CD4-positive, alpha-beta memory T cell (primary cell): Measurements from ENCODE around the gene CFAP410. TPM values are rescaled to one million over a fixed set of nuclear protein-coding genes. Genes with fewer than 3 reads are reported as not detected.
A peak's percentile ranks its signal among the peaks of the same experiment; 100 is the strongest.

Experiments used
- CTCF ChIA-PET: fragments of 350-600 bp; sonication (Branson Sonifier 250); formaldehyde crosslinking; loops from one replicate; lab custom pipeline; 2021; ENCODE audit warnings: inconsistent platforms; ENCODE audit not compliant: partially characterized antibody; lab: Charles Lee
- POLR2A ChIA-PET: fragments of 350-600 bp; sonication (Branson Sonifier 250); formaldehyde crosslinking; loops from one replicate; lab custom pipeline; 2021; ENCODE audit not compliant: partially characterized antibody; lab: Charles Lee
- DNase-seq, 5 donors: peaks; one replicate each; pipeline versions ENCODE4 v3.0.0 to v3.0.0-alpha.2; 2020 to 2022; ENCODE audit warnings: mixed read lengths in 1 of 5
- H3K27ac ChIP-seq: one replicate; pipeline ENCODE4 v1.7.0; 2013; ENCODE audit warnings: low read depth, low read length
- H3K27me3 ChIP-seq: 2 replicates; pipeline ENCODE4 v1.7.0; 2013; ENCODE audit warnings: mild to moderate bottlenecking, low read length, moderate library complexity; ENCODE audit not compliant: insufficient read depth
- H3K36me3 ChIP-seq: 2 replicates; pipeline ENCODE4 v1.7.0; 2013; ENCODE audit warnings: mild to moderate bottlenecking, low read length, moderate library complexity; ENCODE audit not compliant: insufficient read depth
- H3K4me1 ChIP-seq: 2 replicates; pipeline ENCODE4 v1.7.0; 2013; ENCODE audit warnings: mild to moderate bottlenecking, low read length, moderate library complexity; ENCODE audit not compliant: insufficient read depth
- H3K4me3 ChIP-seq, 2 donors: one replicate each; pipeline ENCODE4 v1.7.0; 2013; ENCODE audit warnings: low read length in 2 of 2, mild to moderate bottlenecking in 1 of 2
- H3K9me3 ChIP-seq, 2 donors: one replicate each; pipeline ENCODE4 v1.7.0; 2013; ENCODE audit warnings: low read length in 2 of 2, control low read depth in 1 of 2; ENCODE audit not compliant: control insufficient read depth in 1 of 2
- H3K27ac Mint-ChIP-seq, 7 donors: one replicate each; pipeline ENCODE4 v1.8.0; 2020 to 2021; ENCODE audit warnings: mixed read lengths in 7 of 7, mild to moderate bottlenecking in 6 of 7, inconsistent platforms in 3 of 7, moderate library complexity in 3 of 7
- H3K27me3 Mint-ChIP-seq, 2 donors: one replicate each; pipeline ENCODE4 v1.8.0; 2020 to 2021; ENCODE audit warnings: mixed read lengths in 2 of 2
- H3K36me3 Mint-ChIP-seq, 2 donors: one replicate each; pipeline ENCODE4 v1.8.0; 2020 to 2021; ENCODE audit warnings: mixed read lengths in 2 of 2, inconsistent platforms in 1 of 2, mild to moderate bottlenecking in 1 of 2
- H3K4me1 Mint-ChIP-seq, 4 donors: one replicate each; pipeline ENCODE4 v1.8.0; 2020 to 2021; ENCODE audit warnings: mixed read lengths in 4 of 4, mild to moderate bottlenecking in 1 of 4
- H3K4me3 Mint-ChIP-seq, 8 donors: one replicate each; pipeline ENCODE4 v1.8.0; 2020 to 2021; ENCODE audit warnings: mixed read lengths in 8 of 8, mild to moderate bottlenecking in 7 of 8, moderate library complexity in 6 of 8, inconsistent platforms in 3 of 8
- H3K9me3 Mint-ChIP-seq, 8 donors: one replicate each; pipeline ENCODE4 v1.8.0; 2020 to 2021; ENCODE audit warnings: mixed read lengths in 8 of 8, mild to moderate bottlenecking in 5 of 8, inconsistent platforms in 3 of 8, moderate library complexity in 1 of 8
- intact Hi-C: fragments of 100-400 bp; cut with micrococcal nuclease; formaldehyde crosslinking; loops from one replicate; pipeline ENCODE4 v1.15.1; 2023
- polyA plus RNA-seq, 2 donors: library from polyadenylated mRNA; unstranded; fragments of 300-500 nt; fragmentation: Illumina TruSeq; gene quantifications; one replicate each; pipeline ENCODE4 v1.2.3, GENCODE V29; 2021
- total RNA-seq, 2 experiments: library from RNA; stranded (reverse); gene quantifications; one replicate each; pipeline ENCODE4 v1.2.3, GENCODE V29; 2021

CFAP410 gene
- total and polyA plus RNA-seq, 4 experiments from 2014 or later = 20.1 to 55.2 (median 42.0) TPM

- no peak overlapping the region for H3K27ac ChIP-seq
- no peak for DNase-seq
- no peaks in the 10 kb centered on the region for H3K27me3 ChIP-seq
- Mint-ChIP-seq H3K4me3 (peak overlapping the region in 3 of 8 donors; percentile 40 to 73 (median 46)), H3K27ac (peak overlapping the region in 1 of 7 donors; percentile 24), H3K27me3 (no peaks in the 10 kb centered on the region), H3K9me3 (peaks cover 0 to 4% (median 0%) of the 10 kb centered on the region in 8 donors), H3K36me3 (no peaks in the 10 kb centered on the region), H3K4me1 (peaks cover 14 to 25% (median 18%) of the 10 kb centered on the region in 4 donors)
- ChIA-PET CTCF (no interaction called here), POLR2A (interaction anchor here (1.1 kb wide), 1 partner anchor 37 kb away, joined by 3 read pairs; the partner anchor contains the start of gene CFAP410)
- H3K36me3 ChIP-seq = no peaks in the 10 kb centered on the region
- intact Hi-C loops = no loop called here
- H3K4me1 ChIP-seq = peaks cover 18% of the 10 kb centered on the region
- no peak overlapping the region for H3K4me3 ChIP-seq
- H3K9me3 ChIP-seq = no peaks in the 10 kb centered on the region
Observed at GRCh38 chr21:44375761-44376241, 36.6 kb upstream of the CFAP410 start.

GRCh38 chr21:44375281-44375651, 36.1 kb upstream of the CFAP410 start:
- no peaks in the 10 kb centered on the region for H3K36me3 ChIP-seq
- peaks cover 0 to 2% (median 0%) of the 10 kb centered on the region in 8 donors for H3K9me3 Mint-ChIP-seq
- no peaks in the 10 kb centered on the region for H3K36me3 Mint-ChIP-seq

GRCh38 chr21:44374601-44375280, 35.6 kb upstream of the CFAP410 start:
- no peaks in the 10 kb centered on the region for H3K27me3 ChIP-seq
- peak overlapping the region in 7 of 8 donors; percentile 40 to 81 (median 73) for H3K4me3 Mint-ChIP-seq
- peak overlapping the region in 4 of 7 donors; percentile 32 to 88 (median 68) for H3K27ac Mint-ChIP-seq
- POLR2A ChIA-PET = interaction anchor here (0.6 to 0.8 kb wide), 2 partner anchors 36 to 97 kb away, joined by 3 to 4 read pairs; partner anchors contain the start of gene CFAP410
- no peak overlapping the region for H3K4me3 ChIP-seq
- no peaks in the 10 kb centered on the region for H3K36me3 ChIP-seq
- no peak for DNase-seq
- no peak overlapping the region for H3K27ac ChIP-seq
- H3K27me3 Mint-ChIP-seq = no peaks in the 10 kb centered on the region
- H3K4me1 Mint-ChIP-seq = peaks cover 14 to 25% (median 18%) of the 10 kb centered on the region in 4 donors
- no peaks in the 10 kb centered on the region for H3K9me3 ChIP-seq
- CTCF ChIA-PET = no interaction called here
- peaks cover 18% of the 10 kb centered on the region for H3K4me1 ChIP-seq
- H3K36me3 Mint-ChIP-seq = no peaks in the 10 kb centered on the region
- peaks cover 0 to 2% (median 0%) of the 10 kb centered on the region in 8 donors for H3K9me3 Mint-ChIP-seq
- intact Hi-C loops = no loop called here

More at GRCh38 chr21:44375281-44375651, 36.1 kb upstream of the CFAP410 start:
- Mint-ChIP-seq H3K27me3 (no peaks in the 10 kb centered on the region), H3K27ac (peak overlapping the region in 4 of 7 donors; percentile 65 to 88 (median 72)), H3K4me3 (peak overlapping the region in 7 of 8 donors; percentile 40 to 81 (median 73)), H3K4me1 (peaks cover 14 to 25% (median 18%) of the 10 kb centered on the region in 4 donors)
- DNase-seq = peak in 4 of 5 donors; percentile 18 to 51 (median 42)
- Histone ChIP-seq H3K4me1 (peaks cover 18% of the 10 kb centered on the region), H3K27ac (no peak overlapping the region), H3K27me3 (no peaks in the 10 kb centered on the region), H3K9me3 (no peaks in the 10 kb centered on the region), H3K4me3 (no peak overlapping the region)
- intact Hi-C loops = no loop called here
- CTCF ChIA-PET = no interaction called here
- POLR2A ChIA-PET = interaction anchor here (1.1 kb wide), 1 partner anchor 36 kb away, joined by 3 read pairs; the partner anchor contains the start of gene CFAP410

GRCh38 chr21:44372616-44373015, 33.4 kb upstream of the CFAP410 start:
- POLR2A ChIA-PET = no interaction called here
- no peak for DNase-seq
- Histone ChIP-seq H3K27me3 (no peaks in the 10 kb centered on the region), H3K4me3 (no peak overlapping the region), H3K27ac (no peak overlapping the region), H3K9me3 (no peaks in the 10 kb centered on the region), H3K36me3 (no peaks in the 10 kb centered on the region), H3K4me1 (peaks cover 18% of the 10 kb centered on the region)
- no peak overlapping the region for H3K27ac Mint-ChIP-seq
- intact Hi-C loops = no loop called here
- no peaks in the 10 kb centered on the region for H3K36me3 Mint-ChIP-seq
- H3K4me3 Mint-ChIP-seq = no peak overlapping the region
- H3K4me1 Mint-ChIP-seq = peaks cover 14 to 29% (median 18%) of the 10 kb centered on the region in 4 donors
- H3K27me3 Mint-ChIP-seq = peaks cover 0 to 2% of the 10 kb centered on the region in 2 donors
- CTCF ChIA-PET = no interaction called here
- peaks cover 0 to under 1% (median 0%) of the 10 kb centered on the region in 8 donors for H3K9me3 Mint-ChIP-seq

GRCh38 chr21:44371596-44371995, 32.4 kb upstream of the CFAP410 start:
- H3K27ac ChIP-seq = no peak overlapping the region
- H3K27ac Mint-ChIP-seq = no peak overlapping the region

GRCh38 chr21:44370786-44371410, 31.7 kb upstream of the CFAP410 start:
- H3K4me3 Mint-ChIP-seq = no peak overlapping the region

More at GRCh38 chr21:44371596-44371995, 32.4 kb upstream of the CFAP410 start:
- Histone ChIP-seq H3K9me3 (no peaks in the 10 kb centered on the region), H3K36me3 (no peaks in the 10 kb centered on the region), H3K4me1 (peaks cover 18% of the 10 kb centered on the region), H3K4me3 (no peak overlapping the region), H3K27me3 (no peaks in the 10 kb centered on the region)
- intact Hi-C loops = no loop called here
- peaks cover 0 to 2% of the 10 kb centered on the region in 2 donors for H3K27me3 Mint-ChIP-seq
- H3K4me1 Mint-ChIP-seq = peaks cover 14 to 29% (median 17%) of the 10 kb centered on the region in 4 donors
- DNase-seq = no peak
- POLR2A ChIA-PET = no interaction called here
- CTCF ChIA-PET = no interaction called here
- peaks cover 0 to under 1% (median 0%) of the 10 kb centered on the region in 8 donors for H3K9me3 Mint-ChIP-seq
- no peak overlapping the region for H3K4me3 Mint-ChIP-seq
- H3K36me3 Mint-ChIP-seq = no peaks in the 10 kb centered on the region

More at GRCh38 chr21:44370786-44371410, 31.7 kb upstream of the CFAP410 start:
- Mint-ChIP-seq H3K27ac (no peak overlapping the region), H3K9me3 (peaks cover 0 to 1% (median 0%) of the 10 kb centered on the region in 8 donors), H3K27me3 (peaks cover 0 to 2% of the 10 kb centered on the region in 2 donors), H3K36me3 (no peaks in the 10 kb centered on the region), H3K4me1 (peaks cover 12 to 23% (median 13%) of the 10 kb centered on the region in 4 donors)
- DNase-seq = no peak
- no peak overlapping the region for H3K4me3 ChIP-seq
- no peak overlapping the region for H3K27ac ChIP-seq
- ChIA-PET POLR2A (no interaction called here), CTCF (no interaction called here)
- intact Hi-C loops = no loop called here
- H3K27me3 ChIP-seq = no peaks in the 10 kb centered on the region
- H3K4me1 ChIP-seq = peaks cover 16% of the 10 kb centered on the region
- no peaks in the 10 kb centered on the region for H3K36me3 ChIP-seq
- no peaks in the 10 kb centered on the region for H3K9me3 ChIP-seq
